NCI-H2107 treated with DMSO at 0.1 percent for 48 hours (cell line): Measurements from ENCODE around the gene TM9SF4.
A peak's percentile ranks its signal among the peaks of the same experiment; 100 is the strongest.
"Not testable (repeated sequence)": the region's sequence is repeated elsewhere in the genome, so short reads cannot be mapped to it uniquely, and the experiment has no call there.

ENCODE experiments used
- DNase-seq: peaks from one replicate; lab custom pipeline; 2025; ENCODE audit not compliant: unreplicated experiment; lab: John Stamatoyannopoulos, UW

Gene TM9SF4

DNA sequence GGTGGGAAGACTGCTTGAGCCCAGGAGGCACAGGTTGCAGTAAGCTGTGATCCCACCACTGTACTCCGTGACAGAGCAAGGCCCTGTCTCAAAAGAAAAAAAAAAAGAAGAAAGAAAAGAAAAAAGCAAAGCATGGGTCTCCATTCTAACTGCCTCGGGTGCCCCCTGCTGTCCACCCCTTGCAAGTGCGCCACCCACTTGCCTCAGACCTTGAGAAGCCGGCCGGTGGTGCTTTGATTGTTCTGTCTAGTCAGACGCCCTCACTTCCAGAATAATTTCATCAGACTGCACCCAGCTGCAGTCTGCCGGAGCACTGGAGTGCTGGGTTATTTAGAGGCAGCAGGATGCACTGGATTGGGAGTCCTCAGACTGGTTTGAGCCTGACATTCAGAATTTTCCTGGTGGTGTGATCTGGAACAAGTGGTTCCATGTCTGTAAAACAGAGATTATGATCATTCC lies 17.6 kb upstream of the TM9SF4 start:
- peak; percentile 32 for DNase-seq

DNA sequence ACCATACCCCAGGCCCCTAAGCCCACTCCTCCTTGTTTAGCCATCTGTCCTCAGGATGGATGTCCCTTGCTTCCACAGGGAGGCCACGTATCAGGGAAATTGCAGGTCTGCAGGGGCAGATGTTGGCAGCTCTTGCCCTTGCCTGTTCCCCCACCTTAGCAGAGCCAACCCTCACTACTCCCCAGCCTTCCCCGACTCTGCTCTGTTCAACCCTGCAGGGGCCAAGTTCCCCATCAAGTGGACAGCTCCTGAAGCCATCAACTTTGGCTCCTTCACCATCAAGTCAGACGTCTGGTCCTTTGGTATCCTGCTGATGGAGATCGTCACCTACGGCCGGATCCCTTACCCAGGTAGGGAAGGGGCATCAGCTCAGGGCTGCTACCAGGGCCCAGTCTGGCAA lies 10.7 kb upstream of the TM9SF4 start:
- DNase-seq = no peak

DNA sequence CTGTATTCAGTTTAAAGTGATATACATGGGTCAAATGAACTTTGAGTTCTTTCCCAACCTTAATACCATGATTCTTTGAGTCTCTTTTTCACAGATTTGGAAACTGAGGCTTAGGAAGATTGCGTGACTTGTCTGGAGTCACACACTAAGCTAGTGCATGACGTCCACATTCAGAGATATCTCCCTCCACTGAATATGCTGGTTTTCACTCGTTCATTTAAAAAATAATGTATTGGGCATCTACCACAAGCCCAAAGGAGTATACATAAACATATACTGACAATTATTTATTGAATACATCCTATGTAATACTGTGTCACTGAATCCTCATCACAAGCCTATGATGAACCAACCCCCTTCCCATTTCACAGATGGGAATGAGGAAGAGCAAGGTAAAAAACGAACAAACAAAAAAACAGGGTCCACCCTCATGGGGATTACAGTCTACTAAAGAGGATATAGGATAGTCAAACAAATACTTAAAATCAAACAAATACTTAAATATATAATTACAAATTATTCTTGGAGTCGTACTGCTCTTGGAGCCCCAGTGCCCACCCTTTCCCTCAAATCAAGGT lies 611 bp upstream of the TM9SF4 start:
- no peak for DNase-seq

DNA sequence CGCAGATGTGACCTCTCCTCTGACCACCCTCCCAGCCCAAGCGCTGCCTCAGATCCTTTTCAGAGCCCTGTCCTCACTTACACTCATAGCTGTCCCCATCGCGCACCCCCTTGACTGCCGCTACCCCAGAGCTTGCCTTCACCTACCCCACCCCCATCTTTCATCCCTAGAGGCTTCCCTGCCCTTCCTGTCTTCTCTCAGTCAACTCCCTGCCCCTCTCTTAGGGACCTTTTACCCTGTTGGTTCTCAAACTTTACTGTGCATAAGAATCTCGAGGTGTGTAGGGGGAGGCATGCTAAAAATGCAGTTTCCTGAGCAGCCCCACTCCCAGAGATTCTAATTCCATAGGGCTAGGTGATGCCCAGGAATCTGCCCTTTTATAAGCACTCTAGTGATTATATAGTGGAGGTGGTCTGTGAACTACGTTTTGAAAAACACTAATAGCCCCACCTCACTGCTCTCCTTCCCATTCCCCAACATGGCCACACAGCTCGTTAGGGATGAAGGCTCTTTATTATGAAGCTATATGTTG lies 725 bp downstream of the TM9SF4 start:
- no peak for DNase-seq

DNA sequence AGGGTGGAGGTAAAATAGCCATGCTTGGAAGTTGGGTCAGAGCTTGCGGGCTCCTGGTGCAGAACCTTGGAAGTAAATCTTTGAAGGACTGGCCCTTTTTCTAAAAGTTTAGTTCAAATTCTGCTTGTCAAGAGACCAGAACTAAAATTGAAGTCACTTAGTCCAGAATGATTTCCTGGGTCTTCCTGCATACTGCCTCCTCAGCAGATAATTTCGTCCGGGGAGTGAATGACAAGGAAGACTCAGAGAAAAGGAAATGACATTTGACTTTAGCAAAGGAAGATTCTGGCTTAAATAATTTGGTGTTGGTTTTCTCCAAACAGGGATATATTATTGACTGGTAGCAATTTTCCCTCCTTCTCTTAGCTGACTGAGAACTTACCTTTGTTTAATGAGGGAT lies 1.2 kb downstream of the TM9SF4 start:
- DNase-seq = no peak

DNA sequence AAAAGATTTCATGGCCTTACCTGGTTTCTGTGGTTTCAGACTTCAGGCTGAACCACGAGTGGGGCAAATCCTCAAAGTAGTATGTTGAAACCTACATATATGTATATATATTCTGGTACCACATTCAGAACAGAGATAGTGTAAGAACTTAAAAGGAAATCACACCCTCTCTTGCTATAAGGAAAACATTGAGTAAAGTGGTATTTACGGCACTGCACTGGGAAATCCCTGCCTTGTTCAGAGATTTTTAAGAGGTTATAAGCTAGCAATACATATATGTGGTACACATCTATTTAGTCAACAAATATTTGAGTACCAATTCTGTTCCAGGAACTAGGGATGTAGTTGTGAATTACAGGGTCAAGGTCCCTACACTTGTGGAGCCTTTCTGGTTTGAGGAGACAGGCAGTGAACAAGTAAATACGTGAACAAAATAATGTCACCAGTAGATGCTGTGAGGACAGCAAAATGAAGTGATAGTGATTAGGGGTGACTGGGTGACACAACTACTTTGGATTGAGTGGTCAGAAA lies 1.7 kb downstream of the TM9SF4 start:
- no peak for DNase-seq

DNA sequence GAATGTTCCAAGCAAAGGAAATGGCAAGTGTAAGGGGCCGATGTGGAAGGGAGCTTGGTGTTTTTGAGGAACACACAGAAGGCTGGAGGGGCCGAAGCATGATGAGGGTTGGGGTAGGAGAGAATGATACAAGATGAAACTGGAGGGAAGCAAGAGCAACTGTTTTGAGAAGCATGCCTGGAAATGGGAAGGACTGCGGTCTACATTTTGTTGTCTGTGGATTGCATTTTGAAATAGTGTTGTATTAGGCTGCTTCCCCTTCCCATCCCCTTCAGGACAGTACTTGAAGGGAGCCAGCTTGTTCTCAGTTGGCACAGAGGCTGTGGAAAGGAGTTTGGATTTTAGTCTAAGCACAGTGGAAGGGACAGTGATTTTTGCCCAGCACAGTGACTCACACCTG lies 2.2 kb downstream of the TM9SF4 start:
- no peak for DNase-seq

DNA sequence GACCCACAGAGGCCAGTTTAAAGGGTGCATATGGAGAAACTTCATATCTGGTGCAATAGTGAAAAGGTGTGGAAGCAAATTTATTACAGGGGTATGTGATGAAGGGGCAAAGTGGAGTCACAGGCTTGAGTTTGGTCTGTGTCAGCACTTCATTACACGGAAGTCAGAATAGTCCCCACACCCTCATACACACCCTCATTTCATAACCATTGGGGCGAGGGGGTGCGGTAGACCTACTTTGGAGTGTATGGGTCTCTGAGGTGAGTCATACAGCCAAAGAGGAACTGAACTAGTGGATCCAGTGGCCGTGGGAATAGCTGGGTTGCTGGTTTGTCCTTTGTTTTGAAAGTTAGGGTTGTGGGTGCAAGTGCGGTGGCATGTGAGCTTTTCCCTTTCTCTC lies 3.3 kb downstream of the TM9SF4 start:
- DNase-seq = no peak

DNA sequence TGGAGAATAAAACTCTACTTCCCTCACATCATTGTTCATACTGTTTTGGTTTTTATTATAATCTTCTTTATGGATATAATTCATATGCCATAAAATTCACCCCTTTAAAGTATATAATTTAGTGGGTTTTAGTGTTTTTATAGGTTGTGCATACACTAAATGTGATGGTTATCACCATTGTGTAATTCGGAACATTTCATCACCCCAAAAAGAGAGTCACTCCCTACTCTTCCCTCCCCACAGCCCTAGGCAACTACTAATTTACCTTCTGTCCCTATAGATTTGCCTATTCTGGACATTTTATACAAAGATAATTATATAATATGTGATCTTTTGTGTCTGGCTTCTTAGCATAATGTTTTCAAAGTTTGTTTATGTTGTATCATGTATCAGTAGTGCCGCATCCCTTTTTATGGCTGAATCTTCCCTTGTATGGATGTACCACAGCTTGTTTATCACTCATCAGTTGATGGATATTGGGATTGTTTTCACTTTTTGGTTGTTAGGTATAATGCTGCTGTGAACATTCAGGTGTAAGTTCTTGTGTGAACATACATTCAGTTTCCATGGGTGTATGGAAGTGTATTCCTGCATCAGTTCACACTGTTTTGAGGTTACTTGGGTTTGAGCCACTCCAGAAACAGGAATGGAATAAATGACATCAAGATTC lies 4.2 kb downstream of the TM9SF4 start:
- DNase-seq = no peak

DNA sequence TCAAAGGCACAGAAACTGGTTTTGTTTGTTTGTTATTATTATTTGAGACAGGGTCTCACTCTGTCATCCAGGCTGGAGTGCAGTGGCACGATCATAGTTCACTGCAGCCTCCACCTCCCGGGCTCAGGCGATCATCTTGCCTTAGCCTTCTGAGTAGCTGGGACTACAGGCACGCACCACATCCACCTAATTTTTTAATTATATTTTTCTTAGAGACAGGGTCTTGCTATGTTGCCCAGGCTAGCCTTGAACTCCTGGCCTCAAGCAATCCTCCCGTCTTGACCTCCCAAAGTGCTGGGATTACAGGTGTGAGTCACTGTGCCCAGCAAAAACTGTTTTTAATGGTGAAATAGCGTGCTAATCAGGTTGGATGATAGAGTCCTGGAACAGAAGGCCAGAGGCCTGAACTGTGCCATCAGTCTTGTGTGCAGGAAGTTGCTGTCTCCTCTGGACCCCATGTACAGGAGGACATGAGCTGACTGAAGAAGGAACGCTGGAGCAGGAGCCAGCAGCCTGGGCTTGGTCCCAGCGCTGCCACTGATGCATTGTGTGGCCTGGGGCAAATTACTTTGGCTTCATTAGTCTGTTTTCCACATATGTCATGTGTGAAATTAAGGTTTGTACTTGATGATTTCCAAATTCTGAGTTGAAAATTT lies 4.9 kb downstream of the TM9SF4 start:
- DNase-seq = no peak

DNA sequence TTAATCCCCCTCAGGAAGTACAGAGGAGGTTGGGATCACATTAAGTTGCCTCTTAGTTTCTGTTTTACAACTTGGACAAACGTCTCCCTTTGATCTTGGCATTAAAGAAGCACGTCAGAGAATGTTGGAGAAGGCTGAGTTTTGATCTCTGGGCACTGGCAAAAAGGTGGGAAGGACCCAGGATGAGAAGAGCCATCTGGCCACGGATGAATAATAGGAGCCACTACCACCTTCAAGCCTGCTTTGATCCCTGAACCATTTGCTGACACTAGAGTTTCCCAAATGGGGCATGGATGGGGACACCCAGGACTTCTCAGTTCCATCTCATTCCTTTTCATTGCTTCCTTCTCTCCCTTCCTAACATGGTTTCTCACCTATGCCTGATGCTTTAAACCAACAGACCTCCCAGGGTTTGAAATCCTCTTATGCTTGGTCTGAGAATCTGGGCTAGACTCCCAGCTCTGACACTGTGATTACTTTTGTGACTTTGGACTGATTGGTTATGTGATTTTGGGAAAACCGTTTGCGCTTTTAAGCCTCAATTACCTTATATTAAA lies 5.8 kb downstream of the TM9SF4 start:
- no peak for DNase-seq

DNA sequence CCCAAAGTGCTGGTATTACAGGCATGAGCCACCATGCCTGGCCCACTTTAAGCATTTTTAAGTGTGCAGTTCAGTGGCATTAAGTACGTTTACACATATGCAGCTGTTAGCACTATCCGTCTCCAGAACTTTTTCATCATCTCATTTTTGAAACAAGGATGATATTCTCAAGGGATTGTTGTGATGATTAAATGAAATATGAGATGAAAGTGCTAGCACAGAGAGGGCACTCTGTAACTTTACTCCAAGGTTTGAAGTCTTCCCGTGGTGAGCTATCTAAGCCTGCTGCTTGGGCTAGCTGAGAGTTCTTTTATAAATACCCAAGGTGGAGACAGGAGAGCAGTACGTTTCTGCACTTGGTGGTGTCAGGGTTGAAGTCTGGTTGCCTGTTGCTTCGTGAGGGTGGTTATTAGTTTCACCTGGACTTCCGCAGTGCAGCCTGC lies 6.6 kb downstream of the TM9SF4 start:
- peak; percentile 31 for DNase-seq

DNA sequence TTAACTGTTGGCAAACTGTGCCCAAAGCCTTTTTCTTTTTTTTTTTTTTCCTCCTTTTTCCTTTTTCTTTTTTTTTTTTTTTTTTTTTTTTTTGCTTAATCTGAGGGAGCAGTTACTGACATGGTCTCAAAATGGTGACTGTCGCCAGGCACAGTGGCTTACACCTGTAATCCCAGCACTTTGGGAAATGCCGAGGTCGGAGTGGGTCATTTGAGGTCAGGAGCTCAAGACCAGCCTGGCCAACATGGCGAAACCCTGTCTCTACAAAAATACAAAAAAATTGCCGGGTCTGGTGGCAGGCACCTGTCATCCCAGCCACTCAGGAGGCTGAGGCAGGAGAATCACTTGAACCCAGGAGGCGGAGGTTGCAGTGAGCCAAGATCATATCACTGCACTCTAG lies 7.3 kb downstream of the TM9SF4 start:
- not testable (repeated sequence) for DNase-seq

DNA sequence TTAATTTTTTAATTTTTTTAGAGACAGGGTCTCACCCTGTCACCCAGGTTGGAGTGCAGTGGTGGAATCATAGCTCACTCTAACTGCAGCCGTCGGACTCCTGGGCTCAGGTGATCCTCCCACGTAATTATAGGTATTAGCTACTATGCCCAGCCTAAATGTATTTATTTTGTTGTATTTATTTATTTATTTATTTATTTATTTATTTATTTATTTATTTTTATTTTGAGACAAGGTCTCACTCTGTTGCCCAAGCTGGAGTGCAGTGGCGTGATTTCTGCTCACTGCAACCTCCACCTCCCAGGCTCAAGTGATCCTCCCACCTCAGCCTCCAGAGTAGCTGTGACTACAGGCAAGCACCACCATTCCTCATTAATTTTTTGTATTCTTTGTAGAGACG lies 8.9 kb downstream of the TM9SF4 start:
- DNase-seq = not testable (repeated sequence)

DNA sequence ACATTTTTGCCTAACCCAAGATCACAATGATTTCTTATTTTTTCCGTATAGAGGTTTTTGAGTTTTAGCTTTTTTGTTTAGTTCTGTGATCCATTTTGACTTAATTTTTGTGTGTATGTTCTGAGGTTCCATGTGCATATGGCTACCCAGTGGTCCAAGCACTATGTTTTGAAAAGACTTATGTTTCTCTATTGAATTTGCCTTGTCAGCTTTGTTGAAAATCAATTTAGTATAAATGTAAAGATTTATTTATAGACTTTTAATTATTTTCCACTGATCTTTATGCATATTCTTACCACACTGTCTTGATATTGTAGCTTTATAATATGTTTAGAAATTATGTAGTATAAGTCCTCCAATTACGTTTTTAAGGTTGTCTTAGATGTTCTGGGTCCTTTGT lies 10.2 kb downstream of the TM9SF4 start:
- no peak for DNase-seq

DNA sequence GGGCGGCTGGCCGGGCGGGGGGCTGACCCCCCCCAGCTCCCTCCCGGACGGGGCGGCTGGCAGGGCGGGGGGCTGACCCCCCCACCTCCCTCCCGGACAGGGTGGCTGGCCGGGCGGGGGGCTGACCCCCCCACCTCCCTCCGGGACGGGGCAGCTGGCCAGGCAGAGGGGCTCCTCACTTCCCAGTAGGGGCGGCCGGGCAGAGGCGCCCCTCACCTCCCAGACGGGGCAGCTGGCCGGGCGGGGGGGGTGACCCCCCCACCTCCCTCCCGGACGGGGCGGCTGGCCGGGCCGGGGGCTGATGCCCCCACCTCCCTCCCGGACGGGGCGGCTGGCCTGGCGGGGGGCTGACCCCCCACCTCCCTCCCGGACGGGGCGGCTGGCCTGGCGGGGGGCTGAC lies 12.4 kb downstream of the TM9SF4 start:
- not testable (repeated sequence) for DNase-seq

DNA sequence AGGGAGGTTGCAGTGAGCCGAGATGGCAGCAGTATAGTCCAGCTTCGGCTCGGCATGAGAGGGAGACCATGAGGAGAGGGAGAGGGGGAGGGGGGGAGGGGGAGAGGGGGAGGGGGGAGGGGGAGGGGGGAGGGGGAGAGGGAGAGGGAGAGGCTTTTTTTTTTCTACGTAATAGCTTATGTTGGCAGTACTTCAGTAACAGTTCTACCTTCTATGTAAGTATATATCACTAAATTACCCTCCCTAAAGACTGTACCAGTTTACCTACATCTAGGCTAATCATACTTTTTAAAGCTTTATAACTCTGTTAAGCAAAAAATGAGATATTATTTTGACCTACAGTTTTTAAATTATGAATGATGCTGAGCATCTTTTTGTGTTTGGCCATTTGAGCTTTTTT lies 13.6 kb downstream of the TM9SF4 start:
- DNase-seq = no peak

DNA sequence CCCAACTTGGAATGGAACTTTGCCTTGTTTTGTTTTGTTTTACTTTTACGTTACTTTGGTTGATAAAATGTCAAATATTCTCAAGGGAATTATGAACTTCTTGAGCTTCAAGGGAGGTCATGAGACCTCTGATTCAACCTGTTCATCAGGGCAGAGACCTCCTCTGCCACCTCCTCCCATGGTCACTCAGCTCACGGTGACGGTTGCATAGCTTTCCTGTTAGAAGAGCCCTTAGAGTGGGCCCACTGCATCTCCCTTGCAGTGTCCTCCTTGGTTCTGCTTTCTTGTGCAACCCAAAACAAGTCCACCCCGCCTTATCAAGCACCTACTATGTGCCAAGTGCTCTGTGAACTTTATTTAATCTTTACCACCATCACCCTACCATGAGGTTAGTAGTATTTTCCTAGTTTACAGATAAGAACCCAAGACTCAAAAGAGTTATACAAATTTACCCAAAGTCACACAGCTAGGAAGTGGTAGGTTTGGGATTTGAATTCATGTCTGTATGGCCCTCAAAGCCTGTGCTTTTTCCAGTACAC lies 15.5 kb downstream of the TM9SF4 start:
- DNase-seq = no peak

DNA sequence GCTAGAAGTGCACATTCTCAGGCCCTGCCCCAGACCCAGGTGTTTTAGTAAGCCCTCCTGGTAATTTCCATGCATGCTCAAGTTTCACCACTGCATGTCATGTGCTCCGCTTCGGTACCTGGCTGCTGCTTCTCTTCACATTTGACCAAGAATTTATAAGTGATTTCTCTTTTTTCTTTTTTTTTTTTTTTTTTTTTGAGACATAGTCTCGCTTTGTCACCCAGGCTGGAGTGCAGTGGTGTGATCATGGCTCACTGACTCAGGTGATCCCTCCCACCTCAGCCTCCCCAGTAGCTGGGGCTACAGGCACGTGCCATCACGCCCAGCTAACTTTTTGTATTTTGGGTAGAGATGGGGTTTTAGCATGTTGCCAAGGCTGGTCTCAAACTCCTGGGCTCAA lies 16.0 kb downstream of the TM9SF4 start:
- DNase-seq = no peak

DNA sequence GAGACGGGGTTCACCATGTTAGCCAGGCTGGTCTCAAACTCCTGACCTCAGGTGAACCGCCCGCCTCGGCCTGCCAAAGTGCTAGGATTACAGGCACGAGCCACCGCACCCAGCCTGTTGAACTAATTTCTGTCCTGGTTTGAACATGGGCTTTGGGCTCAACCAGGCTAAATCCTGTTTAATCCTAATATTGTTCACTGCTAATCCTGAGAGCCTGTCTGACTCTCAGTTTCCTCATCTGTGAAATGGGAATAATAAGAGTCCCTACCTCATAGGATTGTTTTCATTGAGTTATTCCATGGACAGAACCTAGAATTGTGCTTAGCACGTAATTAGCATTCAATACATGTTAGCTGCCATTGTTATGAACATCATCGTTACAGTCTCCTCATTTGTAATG lies 17.4 kb downstream of the TM9SF4 start:
- no peak for DNase-seq

DNA sequence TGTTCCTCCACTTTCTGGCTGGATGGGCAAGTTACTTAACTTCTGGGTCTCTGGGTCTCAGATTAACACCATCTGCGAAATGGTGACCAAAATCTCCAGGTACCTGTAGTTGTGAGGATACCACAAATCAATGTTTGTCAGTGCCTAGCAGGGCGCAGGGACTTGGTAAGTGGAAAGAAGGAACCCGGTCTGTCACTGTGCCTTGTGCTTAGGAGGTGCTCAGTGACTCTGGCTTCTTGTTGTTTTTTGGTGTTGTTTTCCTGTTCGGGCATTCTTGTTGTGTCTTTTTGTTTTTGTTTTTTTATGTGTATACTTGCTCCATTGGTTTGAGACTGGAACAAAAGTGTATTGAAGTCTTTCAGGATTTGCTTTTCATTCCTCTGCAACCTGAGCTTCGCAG lies 17.8 kb downstream of the TM9SF4 start:
- no peak for DNase-seq
